Fibroblast of upper back skin (primary cell): Measurements from ENCODE around the gene TMEM256.

Experiments used
- DNase-seq: peaks from one replicate; pipeline ENCODE4 v3.0.0-alpha.2; 2013

TMEM256 gene

DNA sequence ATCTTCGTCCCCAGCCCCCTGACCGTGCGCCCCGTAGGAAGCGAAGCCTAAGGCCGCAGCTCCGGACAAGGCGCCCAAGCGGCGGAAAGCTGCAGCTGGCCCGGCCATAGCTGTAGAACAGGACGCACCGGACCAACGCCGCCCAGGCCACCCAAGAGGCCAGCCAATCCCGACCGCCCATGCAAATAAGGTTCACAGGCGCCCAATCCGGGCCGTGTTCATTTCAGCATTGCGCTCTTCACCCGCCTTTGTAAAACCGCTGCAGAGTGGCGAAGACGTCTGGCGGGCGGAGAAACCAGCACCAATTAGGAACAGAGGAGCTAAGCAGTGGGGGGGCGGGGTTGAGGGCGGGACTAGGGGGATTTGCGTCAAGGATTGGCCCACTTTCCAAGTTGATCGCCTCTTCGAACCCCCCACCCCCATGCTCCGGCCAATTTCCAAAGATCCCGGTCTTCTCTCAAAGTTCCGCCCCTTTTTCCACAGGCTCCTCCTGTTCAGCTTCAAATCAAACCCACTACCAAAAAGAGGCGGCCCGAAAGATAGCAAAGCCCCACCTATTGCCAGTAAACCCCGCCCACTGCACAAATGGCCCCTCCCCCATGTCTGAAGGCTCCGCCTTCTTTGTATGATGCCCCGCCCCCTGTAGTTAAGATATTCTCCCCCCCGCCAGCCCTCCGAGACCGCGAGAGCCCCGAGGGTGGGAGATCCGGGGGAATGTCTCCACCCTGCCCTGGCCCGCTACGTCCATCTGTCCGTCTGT, at the start of gene TMEM256:
TMEM256 (minus strand) TSS at position 121 of the 760 bp plus-strand sequence; CDS start at position 108, 13 bp downstream.
- DNase-seq, result peak; percentile 100

- no peak for DNase-seq
Measured at GRCh38 chr17:7448461-7448860, 44.6 kb upstream of the TMEM256 start.

- DNase-seq, result no peak
Measured at GRCh38 chr17:7445619-7445968, 41.7 kb upstream of the TMEM256 start.

DNA sequence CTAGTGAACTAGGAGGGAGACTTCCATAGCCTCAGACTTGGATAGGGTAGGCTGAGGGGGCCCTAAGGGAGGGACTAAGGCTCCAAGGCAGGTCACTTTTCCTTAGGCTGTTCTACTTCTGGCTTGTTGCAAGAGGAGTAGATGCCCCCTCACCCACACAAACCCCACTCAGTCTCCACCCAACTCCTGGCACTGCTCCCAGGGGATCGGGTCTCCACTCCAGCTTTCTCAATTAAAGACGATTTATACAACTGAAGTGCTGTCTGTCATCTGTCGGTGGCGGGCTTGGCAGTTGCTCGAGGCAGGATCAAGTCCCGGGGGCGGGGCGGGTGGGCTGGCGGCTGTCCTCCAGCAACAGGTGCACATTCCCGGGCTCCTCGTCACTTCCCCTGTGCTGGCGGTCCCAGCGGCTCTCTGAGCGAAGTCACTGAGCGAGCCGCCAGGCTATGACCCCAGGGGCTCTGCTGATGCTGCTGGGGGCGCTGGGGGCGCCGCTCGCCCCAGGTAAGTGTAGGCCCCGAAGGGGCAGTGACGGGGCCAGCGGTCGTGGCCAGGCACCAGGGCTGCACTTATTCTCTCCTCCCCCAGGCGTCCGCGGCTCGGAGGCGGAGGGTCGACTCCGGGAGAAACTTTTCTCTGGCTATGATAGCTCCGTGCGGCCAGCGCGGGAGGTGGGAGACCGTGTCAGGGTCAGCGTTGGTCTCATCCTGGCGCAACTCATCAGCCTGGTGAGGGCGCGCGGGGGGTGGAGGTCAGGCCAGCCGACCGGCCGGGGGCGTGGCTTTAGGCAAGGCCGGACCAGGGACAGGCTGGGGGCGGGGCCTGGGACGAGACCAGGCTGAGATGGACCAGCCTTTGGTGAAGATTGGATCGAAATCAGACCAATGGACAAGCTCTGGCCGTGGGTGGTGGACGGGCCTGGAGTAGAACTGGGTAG, 41.1 kb upstream of the TMEM256 start, which contains the start of gene CHRNB1:
CHRNB1 (plus strand) TSS at position 380 of the 937 bp plus-strand sequence; CDS start at position 447, 67 bp downstream.
- DNase-seq, result no peak

GRCh38 chr17:7443499-7444485, 39.9 kb upstream of the TMEM256 start:
- DNase-seq, result peak; percentile 67

- DNase-seq, result no peak
Measured at GRCh38 chr17:7442142-7442541, 38.2 kb upstream of the TMEM256 start.

- DNase-seq, result peak; percentile 48
Measured at GRCh38 chr17:7441266-7441665, 37.4 kb upstream of the TMEM256 start.

GRCh38 chr17:7440834-7441195, 36.9 kb upstream of the TMEM256 start:
- peak; percentile 74 for DNase-seq

DNA sequence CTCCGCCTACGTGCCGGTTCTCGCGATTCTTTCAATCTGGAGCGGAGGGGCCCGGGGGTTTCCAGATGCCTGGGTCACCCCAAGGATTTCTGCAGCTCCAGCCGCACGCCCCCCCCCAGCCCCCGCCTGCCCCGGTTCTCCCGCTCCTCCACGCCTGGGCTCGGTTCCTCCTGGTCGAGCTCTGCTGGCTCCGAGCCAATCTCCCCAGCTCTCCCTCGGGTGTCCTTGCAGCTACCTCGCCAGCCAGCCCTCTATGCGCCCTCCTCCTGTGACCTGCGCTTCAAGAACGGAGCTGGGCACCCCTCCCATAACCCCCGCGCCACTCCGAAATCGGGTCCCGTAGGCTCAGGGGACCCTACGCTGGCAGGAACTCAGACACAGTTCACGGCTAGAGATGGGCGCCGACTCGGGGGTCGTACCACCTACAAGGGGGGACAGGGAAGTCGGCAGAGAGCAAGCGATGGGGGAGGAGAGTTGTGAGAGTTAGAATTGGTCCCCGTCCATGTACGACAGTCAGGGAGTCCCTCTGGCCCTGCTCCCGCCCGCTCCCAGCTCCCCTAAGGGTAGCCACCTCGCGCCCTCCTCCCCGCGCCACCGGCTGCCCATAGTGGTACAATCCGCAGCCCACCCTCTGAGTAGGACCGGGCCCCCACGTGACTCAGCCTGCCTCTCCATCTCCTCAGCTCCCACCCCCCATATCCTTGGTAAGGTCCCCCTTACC, 36.4 kb upstream of the TMEM256 start:
- peak; percentile 47 for DNase-seq

DNA sequence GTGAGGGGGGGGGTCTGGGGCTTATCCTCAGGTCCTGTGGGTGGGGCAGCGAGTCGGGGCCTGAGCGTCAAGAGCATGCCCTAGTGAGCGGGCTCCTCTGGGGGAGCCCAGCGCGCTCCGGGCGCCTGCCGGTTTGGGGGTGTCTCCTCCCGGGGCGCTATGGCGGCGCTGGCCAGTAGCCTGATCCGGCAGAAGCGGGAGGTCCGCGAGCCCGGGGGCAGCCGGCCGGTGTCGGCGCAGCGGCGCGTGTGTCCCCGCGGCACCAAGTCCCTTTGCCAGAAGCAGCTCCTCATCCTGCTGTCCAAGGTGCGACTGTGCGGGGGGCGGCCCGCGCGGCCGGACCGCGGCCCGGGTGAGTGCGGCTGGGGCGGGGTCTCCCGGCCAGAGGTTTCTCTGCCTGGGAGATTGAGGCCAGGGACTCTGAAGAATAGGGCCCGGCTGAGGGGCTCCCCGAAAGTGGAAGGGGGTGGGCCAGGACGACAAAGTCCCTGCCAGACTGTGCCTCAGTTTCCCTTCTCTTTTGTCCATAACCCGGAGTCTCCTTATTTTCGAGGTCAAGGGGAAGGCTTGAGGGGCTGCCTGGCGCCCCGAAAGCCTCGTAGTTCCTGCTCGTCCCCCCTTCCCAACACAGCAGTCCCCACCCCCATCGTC, 35.7 kb upstream of the TMEM256 start, which contains the start of gene FGF11:
FGF11 (plus strand) TSS at position 51 of the 651 bp plus-strand sequence; CDS start at position 160, 109 bp downstream.
- DNase-seq, result no peak

- no peak for DNase-seq
Measured at GRCh38 chr17:7438656-7439460, 35.0 kb upstream of the TMEM256 start.

DNA sequence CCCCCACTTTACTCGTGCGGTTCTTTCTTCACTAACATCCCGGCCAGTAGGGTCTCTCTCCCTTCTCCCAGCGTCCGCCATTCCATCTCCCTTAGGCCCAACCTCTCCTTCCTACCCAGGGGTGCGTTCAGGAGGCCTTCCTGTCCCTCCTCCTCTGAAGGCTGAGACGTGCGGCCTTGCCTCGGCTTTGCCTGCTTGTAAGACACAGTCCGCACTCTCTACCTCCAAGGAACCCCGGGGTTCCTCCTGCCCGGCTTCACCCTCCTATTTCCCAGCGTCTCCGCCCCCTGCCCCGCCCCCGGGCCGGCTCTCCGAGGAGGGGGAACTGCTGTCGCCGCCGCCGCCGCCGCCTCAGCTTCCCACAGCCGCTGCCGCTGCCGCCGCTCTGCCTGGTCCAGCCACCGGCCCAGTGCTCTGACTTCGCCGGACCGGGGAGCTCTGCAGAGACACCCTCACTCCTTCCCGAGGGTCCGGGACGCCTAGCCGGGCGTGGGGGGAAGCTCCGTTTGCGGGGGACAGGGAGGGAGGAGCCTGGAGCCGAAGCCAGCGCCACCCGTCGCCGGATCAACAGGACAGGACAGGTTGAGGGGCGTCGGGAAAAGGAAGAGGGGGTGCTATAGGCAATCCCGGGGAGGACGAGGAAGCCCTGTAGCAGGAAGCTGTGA, 34.2 kb upstream of the TMEM256 start:
- DNase-seq, result no peak

DNA sequence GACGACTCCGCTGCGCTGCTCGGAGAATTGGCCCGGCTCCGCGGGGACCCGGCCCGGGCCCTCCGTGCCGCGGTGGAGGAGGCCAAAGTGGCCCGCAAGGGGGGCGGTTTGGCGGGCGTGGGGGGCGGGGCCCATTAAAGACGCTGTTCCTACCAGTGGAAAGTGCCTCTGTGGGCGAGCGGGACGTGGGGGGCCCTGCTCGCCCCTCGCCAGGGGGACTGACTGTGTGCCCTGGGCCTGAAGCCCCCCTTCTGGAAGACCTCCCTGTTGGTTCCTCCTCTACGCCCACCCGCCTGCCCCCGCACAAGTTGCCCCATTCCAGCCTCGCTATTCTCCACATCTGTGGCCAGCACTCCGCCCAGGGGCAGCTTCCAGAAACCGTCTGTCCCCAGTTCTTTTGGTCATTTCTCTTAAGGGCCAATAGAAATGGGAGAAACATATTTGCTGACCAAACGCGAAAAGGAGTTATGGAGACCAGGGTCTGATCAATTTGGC, 33.5 kb upstream of the TMEM256 start:
- DNase-seq, result no peak

GRCh38 chr17:7436556-7437368, 32.9 kb upstream of the TMEM256 start:
- peak; percentile 62 for DNase-seq

- DNase-seq, result no peak
Measured at GRCh38 chr17:7435676-7436555, 32.0 kb upstream of the TMEM256 start.

DNA sequence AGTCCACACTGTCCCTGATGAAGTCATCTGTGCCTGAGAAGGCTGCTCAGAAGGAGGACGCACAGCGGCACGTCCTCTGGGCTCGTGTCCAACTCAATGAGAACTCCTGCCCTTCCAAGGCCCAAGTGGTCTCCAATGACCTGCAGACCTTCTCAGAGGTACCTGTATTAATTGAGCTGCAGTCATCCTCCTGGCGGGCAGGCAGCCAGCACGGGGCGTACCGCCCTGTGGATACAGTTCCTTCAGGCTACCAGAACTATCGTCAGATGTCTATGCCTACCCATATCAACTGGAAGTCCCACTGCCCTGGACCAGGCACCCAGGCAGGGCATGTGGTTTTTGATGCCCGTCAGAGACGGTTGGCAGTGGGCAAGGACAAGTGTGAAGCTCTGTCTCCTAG, 28.4 kb upstream of the TMEM256 start:
- no peak for DNase-seq

DNA sequence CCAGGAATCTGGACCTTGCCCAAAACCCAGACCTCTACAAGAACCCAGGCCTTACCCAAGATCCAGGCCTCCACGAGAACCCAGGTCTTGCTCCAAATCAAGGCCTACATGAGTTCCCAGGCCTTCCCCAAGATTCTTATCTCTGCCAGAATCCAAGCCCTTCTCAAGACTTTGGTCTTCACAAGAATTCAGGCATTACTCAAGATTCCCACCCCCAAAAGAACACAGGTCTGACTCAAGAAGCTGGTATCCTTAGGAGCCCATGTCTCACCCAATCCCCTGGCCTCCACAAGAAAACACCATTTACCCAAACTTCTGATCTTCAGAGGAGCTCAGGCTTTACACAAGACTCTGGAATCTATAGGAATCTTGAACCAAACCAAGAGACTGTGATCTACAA, 27.3 kb upstream of the TMEM256 start:
- peak; percentile 28 for DNase-seq

GRCh38 chr17:7429722-7430121, 25.8 kb upstream of the TMEM256 start:
- DNase-seq, result no peak
